Transverse colon (tissue), 3 donors: ENCODE measurements around the gene EVI2A.

Source experiments
- EP300 ChIP-seq: sonication (generic); formaldehyde crosslinking; IDR thresholded peaks from one replicate; pipeline ENCODE4 v1.6.1; 2017; ENCODE audit warnings: antibody characterized with exemption, low read depth
- TF ChIP-seq, protein P1 (sequence below), 5 experiments: fragments of 200-600 bp in 3 of 5; fragments of 450-650 bp in 2 of 5; sonication (generic) in 3 of 5; IDR thresholded peaks; 1 replicate in 2 of 5; 2 replicates in 3 of 5; pipeline ENCODE4 v1.5.1; 2016 to 2017; ENCODE audit warnings: antibody characterized with exemption in 5 of 5, inconsistent platforms in 3 of 5, mild to moderate bottlenecking in 2 of 5, moderate library complexity in 1 of 5

DNA sequence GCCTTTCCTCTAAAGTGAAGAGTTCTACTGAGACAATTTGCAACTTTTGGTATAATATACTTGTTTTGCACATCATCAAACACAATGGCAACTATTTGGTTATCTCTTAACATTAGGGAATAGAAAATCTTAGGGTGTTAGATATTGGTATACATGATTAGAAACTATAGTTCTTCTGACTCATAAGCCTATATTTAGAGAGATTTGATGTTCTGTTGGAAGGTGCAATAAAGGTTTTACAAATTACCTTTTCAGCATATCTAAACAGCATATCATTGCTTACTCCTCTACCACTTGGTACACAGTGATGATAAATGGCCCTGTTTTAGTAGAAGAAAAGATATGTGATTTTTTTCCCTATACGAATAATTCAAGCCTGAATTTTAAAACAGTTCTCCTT, 13.8 kb downstream of the EVI2A start:
- TF ChIP-seq EP300 = no peak
- TF ChIP-seq, protein P1, sequence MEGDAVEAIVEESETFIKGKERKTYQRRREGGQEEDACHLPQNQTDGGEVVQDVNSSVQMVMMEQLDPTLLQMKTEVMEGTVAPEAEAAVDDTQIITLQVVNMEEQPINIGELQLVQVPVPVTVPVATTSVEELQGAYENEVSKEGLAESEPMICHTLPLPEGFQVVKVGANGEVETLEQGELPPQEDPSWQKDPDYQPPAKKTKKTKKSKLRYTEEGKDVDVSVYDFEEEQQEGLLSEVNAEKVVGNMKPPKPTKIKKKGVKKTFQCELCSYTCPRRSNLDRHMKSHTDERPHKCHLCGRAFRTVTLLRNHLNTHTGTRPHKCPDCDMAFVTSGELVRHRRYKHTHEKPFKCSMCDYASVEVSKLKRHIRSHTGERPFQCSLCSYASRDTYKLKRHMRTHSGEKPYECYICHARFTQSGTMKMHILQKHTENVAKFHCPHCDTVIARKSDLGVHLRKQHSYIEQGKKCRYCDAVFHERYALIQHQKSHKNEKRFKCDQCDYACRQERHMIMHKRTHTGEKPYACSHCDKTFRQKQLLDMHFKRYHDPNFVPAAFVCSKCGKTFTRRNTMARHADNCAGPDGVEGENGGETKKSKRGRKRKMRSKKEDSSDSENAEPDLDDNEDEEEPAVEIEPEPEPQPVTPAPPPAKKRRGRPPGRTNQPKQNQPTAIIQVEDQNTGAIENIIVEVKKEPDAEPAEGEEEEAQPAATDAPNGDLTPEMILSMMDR (IDR thresholded peaks at IDR 0.05) = no peak
